ENCODE results near the gene CHD2. TPM values are rescaled to one million over a fixed set of nuclear protein-coding genes. Genes with fewer than 3 reads are reported as not detected.

The CHD2 gene
- total and polyA plus RNA-seq, 2 experiments from 2014 or later, result 60.8 to 118 TPM

DNA sequence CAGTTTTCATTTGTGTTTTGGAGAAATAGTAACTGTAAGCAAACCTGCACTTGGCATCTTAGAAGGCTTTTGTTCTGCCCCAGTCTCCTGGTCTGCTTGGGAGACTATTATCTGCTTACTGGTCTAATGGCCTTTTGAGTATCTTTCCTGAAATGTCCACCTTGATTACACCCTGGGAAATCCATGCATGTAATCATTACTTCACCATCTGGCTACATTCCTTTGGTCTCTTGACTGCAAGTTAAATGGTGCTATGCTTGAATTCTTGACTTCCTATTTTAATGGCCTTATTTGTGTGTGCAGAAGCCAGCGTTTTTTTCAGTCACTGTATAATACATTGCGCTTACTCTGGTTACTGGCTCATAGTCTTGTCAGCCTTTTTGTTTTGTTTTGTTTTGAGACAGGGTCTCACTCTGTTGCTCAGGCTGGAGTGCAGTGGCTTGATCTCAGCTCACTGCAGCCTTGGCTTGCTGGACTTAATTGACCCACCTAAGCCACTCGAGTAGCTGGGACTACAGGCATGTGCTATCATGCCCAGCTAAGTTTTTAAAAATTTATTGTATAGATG lies 30.0 kb downstream of the CHD2 start:
- no peaks in the 10 kb centered on the region for H3K27me3 ChIP-seq
- peaks cover 25% of the 10 kb centered on the region for H3K4me1 ChIP-seq (ENCODE audit: low read depth)
- TF ChIP-seq, protein P1, sequence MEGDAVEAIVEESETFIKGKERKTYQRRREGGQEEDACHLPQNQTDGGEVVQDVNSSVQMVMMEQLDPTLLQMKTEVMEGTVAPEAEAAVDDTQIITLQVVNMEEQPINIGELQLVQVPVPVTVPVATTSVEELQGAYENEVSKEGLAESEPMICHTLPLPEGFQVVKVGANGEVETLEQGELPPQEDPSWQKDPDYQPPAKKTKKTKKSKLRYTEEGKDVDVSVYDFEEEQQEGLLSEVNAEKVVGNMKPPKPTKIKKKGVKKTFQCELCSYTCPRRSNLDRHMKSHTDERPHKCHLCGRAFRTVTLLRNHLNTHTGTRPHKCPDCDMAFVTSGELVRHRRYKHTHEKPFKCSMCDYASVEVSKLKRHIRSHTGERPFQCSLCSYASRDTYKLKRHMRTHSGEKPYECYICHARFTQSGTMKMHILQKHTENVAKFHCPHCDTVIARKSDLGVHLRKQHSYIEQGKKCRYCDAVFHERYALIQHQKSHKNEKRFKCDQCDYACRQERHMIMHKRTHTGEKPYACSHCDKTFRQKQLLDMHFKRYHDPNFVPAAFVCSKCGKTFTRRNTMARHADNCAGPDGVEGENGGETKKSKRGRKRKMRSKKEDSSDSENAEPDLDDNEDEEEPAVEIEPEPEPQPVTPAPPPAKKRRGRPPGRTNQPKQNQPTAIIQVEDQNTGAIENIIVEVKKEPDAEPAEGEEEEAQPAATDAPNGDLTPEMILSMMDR (IDR thresholded peaks at IDR 0.05; ENCODE audit: low read depth, low read length), result no peak
- H3K9me3 ChIP-seq (ENCODE audit: low read depth), result no peaks in the 10 kb centered on the region
- DNase-seq (ENCODE audit: low read depth in 1 of 2, low spot score in 1 of 2), result no peak
- no peak overlapping the region for H3K4me3 ChIP-seq
- H3K36me3 ChIP-seq, result peaks cover 74% of the 10 kb centered on the region
- H3K27ac ChIP-seq, result peak overlapping the region; percentile 71

DNA sequence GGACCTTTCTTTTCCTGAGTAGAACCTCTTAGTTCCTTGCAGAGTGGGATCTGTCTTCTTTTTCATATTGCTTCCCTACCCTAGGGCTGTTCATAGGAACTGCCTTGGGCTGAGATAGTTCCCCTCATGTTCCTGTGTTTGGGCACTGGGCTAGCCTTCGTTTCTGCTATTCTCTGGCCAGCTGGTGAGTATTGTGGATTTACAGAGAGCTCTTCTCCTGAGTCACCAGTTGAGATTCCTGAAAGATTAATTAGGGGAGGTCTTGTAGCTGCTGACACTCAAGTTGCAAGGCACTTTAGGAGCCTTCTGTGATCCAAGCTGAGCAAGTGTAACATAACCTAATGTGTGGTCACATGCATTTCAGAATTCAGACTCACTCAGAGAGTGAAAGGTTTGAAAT lies 30.7 kb downstream of the CHD2 start:
- H3K36me3 ChIP-seq, result peaks cover 74% of the 10 kb centered on the region

DNA sequence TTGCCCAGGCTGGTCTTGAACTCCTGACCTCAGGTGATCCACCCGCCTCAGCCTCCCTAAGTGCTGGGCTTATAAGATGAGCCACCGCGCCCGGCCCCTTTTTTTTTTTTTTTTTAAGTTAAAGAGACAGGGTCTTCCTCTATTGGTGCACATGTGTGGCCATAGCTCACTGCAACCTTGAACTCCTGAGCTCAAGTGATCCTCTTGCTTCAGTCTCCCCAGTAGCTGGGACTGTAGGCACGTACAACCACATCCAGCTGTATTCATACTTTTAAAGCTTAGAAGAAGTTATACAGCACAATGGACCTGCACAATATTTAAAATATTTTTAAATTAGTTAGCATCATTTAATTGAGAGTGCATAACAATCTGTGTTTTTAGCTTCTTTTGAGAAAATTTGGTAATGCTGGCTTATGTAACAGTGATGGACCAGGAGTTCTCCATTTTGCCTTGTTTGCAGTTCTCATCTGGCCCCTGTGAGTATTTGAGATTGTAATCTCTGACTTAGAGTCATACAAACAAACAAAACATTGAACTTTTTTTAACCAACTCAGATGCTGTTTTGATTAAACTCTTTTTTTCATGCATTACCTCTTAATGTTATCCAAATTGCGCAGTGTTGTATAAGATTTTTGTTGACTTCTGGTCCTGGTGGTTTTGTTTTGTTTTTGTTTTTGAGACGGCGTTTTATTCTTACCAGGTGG lies 33.0 kb downstream of the CHD2 start:
- Histone ChIP-seq H3K4me3 (no peak overlapping the region), H3K9me3 (ENCODE audit: low read depth) (no peaks in the 10 kb centered on the region), H3K36me3 (peaks cover 67% of the 10 kb centered on the region), H3K27ac (peak overlapping the region; percentile 23), H3K27me3 (no peaks in the 10 kb centered on the region), H3K4me1 (ENCODE audit: low read depth) (peaks cover 29% of the 10 kb centered on the region)
- DNase-seq (ENCODE audit: low read depth in 1 of 2, low spot score in 1 of 2), result no peak
- TF ChIP-seq, protein P1 (IDR thresholded peaks at IDR 0.05; ENCODE audit: low read depth, low read length), result no peak

More for the DNA sequence above, 30.7 kb downstream of the CHD2 start:
- peak; percentile 41 to 56 for DNase-seq (ENCODE audit: low read depth in 1 of 2, low spot score in 1 of 2)
- Histone ChIP-seq H3K27me3 (no peaks in the 10 kb centered on the region), H3K9me3 (ENCODE audit: low read depth) (no peaks in the 10 kb centered on the region), H3K4me3 (no peak overlapping the region), H3K4me1 (ENCODE audit: low read depth) (peaks cover 25% of the 10 kb centered on the region), H3K27ac (peak overlapping the region; percentile 71)
- TF ChIP-seq, protein P1 (IDR thresholded peaks at IDR 0.05; ENCODE audit: low read depth, low read length), result no peak

DNA sequence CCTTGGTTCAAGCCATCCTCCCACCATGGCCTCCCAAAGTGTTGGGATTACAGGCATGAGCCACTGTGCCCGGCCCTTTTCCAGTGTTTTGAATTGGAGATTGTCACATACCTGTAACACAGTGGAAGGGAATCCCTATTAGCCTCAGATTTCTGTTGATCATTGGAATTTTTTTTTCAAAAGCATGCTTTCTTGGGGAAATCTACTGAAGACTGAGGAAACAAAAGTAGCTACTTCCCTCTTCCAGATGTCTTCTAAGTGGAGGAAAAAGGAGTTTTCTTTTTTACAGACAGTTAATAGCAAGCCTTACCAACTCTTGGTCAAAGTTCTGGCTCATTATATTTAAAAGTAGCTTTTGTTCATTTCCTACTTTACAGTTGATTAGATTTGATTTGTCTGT lies 33.7 kb downstream of the CHD2 start:
- peaks cover 23% of the 10 kb centered on the region for H3K4me1 ChIP-seq (ENCODE audit: low read depth)
- peaks cover 67% of the 10 kb centered on the region for H3K36me3 ChIP-seq
- DNase-seq (ENCODE audit: low read depth in 1 of 2, low spot score in 1 of 2), result no peak
- H3K27me3 ChIP-seq, result no peaks in the 10 kb centered on the region
- no peaks in the 10 kb centered on the region for H3K9me3 ChIP-seq (ENCODE audit: low read depth)
- TF ChIP-seq, protein P1 (IDR thresholded peaks at IDR 0.05; ENCODE audit: low read depth, low read length), result no peak
- H3K4me3 ChIP-seq, result no peak overlapping the region
- H3K27ac ChIP-seq, result peak overlapping the region; percentile 23

DNA sequence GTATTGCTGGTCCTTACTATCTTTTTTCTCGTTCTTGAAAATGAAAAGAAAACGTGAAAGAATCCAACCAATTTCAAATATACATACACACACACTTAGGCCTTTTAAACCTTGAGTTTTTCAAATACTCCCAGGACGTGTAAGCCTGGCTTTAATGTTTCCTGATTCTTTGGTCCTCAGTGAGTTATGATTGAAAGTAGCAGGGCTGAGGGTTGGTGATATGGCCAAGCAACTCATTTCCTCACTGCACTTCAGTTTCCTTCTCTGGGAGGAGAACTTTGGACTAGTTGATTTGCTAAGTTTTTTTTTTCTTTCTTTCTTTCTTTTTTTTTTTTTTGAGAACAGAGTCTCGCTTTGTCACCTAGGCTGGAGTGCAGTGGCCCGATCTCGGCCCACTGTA lies 34.6 kb downstream of the CHD2 start:
- no peaks in the 10 kb centered on the region for H3K9me3 ChIP-seq (ENCODE audit: low read depth)
- H3K36me3 ChIP-seq, result peaks cover 67% of the 10 kb centered on the region
- no peak for DNase-seq (ENCODE audit: low read depth in 1 of 2, low spot score in 1 of 2)
- H3K4me1 ChIP-seq (ENCODE audit: low read depth), result peaks cover 16% of the 10 kb centered on the region
- TF ChIP-seq, protein P1 (IDR thresholded peaks at IDR 0.05; ENCODE audit: low read depth, low read length), result no peak
- no peaks in the 10 kb centered on the region for H3K27me3 ChIP-seq
- H3K27ac ChIP-seq, result peak overlapping the region; percentile 23
- H3K4me3 ChIP-seq, result no peak overlapping the region
